ENCODE data around the gene DMRT1. TPM values are rescaled to one million over a fixed set of nuclear protein-coding genes. Genes with fewer than 3 reads are reported as not detected.

The DMRT1 gene
- total and polyA plus RNA-seq, 2 donors (not counting 1 experiment from before 2014, with no cell fraction given): not detected

- no peak overlapping the region for H3K4me3 ChIP-seq (replicated peaks in 1 of 4; ENCODE audit: control extremely low read depth in 1 of 4, insufficient read depth in 1 of 4, low read depth in 3 of 4, low read length in 4 of 4)
- no peaks in the 10 kb centered on the region for H3K9me3 ChIP-seq (ENCODE audit: control insufficient read depth, insufficient read depth, low read depth, low read length)
- H3K4me1 ChIP-seq (ENCODE audit: control insufficient read depth, extremely low read depth, insufficient read depth, low read length): no peaks in the 10 kb centered on the region
- peak; percentile 3 to 61 for DNase-seq (ENCODE audit: low read depth in 2 of 2)
- no peak overlapping the region for H2AFZ ChIP-seq (ENCODE audit: low read length)
- TF ChIP-seq CTCF (conservative IDR thresholded peaks at IDR 0.05 in 1 of 2, IDR thresholded peaks at IDR 0.05 in 1 of 2; ENCODE audit: low read depth in 1 of 2, low read length in 2 of 2) (no peak), EZH2 (IDR thresholded peaks at IDR 0.05; ENCODE audit: low read length, missing control alignments) (no peak)
- H4K20me1 ChIP-seq (ENCODE audit: control insufficient read depth, extremely low read depth, insufficient read depth, low read length): no peaks in the 10 kb centered on the region
- no peaks in the 10 kb centered on the region for H3K36me3 ChIP-seq (ENCODE audit: control insufficient read depth, insufficient read depth, low read length)
- H3K4me2 ChIP-seq (ENCODE audit: extremely low read depth, insufficient read depth, low read length): no peak overlapping the region
- no peaks in the 10 kb centered on the region for H3K27me3 ChIP-seq (ENCODE audit: control insufficient read depth, insufficient read depth, low read length)
- no peaks in the 10 kb centered on the region for H3K79me2 ChIP-seq (ENCODE audit: control insufficient read depth, insufficient read depth, low read length)
- no peak overlapping the region for H3K9ac ChIP-seq (ENCODE audit: insufficient read depth, low read length)
- H3K27ac ChIP-seq (ENCODE audit: insufficient read depth, low read length): no peak overlapping the region
Measured at GRCh38 chr9:811106-811531, 30.4 kb upstream of the DMRT1 start.

- Histone ChIP-seq H3K4me3 (replicated peaks in 1 of 4; ENCODE audit: control extremely low read depth in 1 of 4, insufficient read depth in 1 of 4, low read depth in 3 of 4, low read length in 4 of 4) (no peak overlapping the region), H3K9me3 (ENCODE audit: control insufficient read depth, insufficient read depth, low read depth, low read length) (no peaks in the 10 kb centered on the region), H3K27me3 (ENCODE audit: control insufficient read depth, insufficient read depth, low read length) (no peaks in the 10 kb centered on the region), H4K20me1 (ENCODE audit: control insufficient read depth, extremely low read depth, insufficient read depth, low read length) (no peaks in the 10 kb centered on the region), H3K9ac (ENCODE audit: insufficient read depth, low read length) (no peak overlapping the region), H2AFZ (ENCODE audit: low read length) (no peak overlapping the region), H3K4me2 (ENCODE audit: extremely low read depth, insufficient read depth, low read length) (no peak overlapping the region), H3K79me2 (ENCODE audit: control insufficient read depth, insufficient read depth, low read length) (no peaks in the 10 kb centered on the region), H3K36me3 (ENCODE audit: control insufficient read depth, insufficient read depth, low read length) (no peaks in the 10 kb centered on the region), H3K27ac (ENCODE audit: insufficient read depth, low read length) (no peak overlapping the region), H3K4me1 (ENCODE audit: control insufficient read depth, extremely low read depth, insufficient read depth, low read length) (no peaks in the 10 kb centered on the region)
- DNase-seq (ENCODE audit: low read depth in 2 of 2): no peak
- TF ChIP-seq EZH2 (IDR thresholded peaks at IDR 0.05; ENCODE audit: low read length, missing control alignments) (no peak), CTCF (conservative IDR thresholded peaks at IDR 0.05 in 1 of 2, IDR thresholded peaks at IDR 0.05 in 1 of 2; ENCODE audit: low read depth in 1 of 2, low read length in 2 of 2) (no peak)
Measured at GRCh38 chr9:818958-819357, 22.5 kb upstream of the DMRT1 start.

GRCh38 chr9:826500-827280 is 14.8 kb upstream of the DMRT1 start:
- H3K9me3 ChIP-seq (ENCODE audit: control insufficient read depth, insufficient read depth, low read depth, low read length): no peaks in the 10 kb centered on the region
- TF ChIP-seq CTCF (conservative IDR thresholded peaks at IDR 0.05 in 1 of 2, IDR thresholded peaks at IDR 0.05 in 1 of 2; ENCODE audit: low read depth in 1 of 2, low read length in 2 of 2) (no peak), EZH2 (IDR thresholded peaks at IDR 0.05; ENCODE audit: low read length, missing control alignments) (no peak)

More at GRCh38 chr9:826500-827280, 14.8 kb upstream of the DMRT1 start:
- H3K4me1 ChIP-seq (ENCODE audit: control insufficient read depth, extremely low read depth, insufficient read depth, low read length): no peaks in the 10 kb centered on the region
- H4K20me1 ChIP-seq (ENCODE audit: control insufficient read depth, extremely low read depth, insufficient read depth, low read length): no peaks in the 10 kb centered on the region
- H3K36me3 ChIP-seq (ENCODE audit: control insufficient read depth, insufficient read depth, low read length): no peaks in the 10 kb centered on the region
- no peaks in the 10 kb centered on the region for H3K79me2 ChIP-seq (ENCODE audit: control insufficient read depth, insufficient read depth, low read length)
- DNase-seq (ENCODE audit: low read depth in 2 of 2): no peak
- no peak overlapping the region for H2AFZ ChIP-seq (ENCODE audit: low read length)
- H3K4me2 ChIP-seq (ENCODE audit: extremely low read depth, insufficient read depth, low read length): no peak overlapping the region
- no peak overlapping the region for H3K27ac ChIP-seq (ENCODE audit: insufficient read depth, low read length)
- H3K4me3 ChIP-seq (replicated peaks in 1 of 4; ENCODE audit: control extremely low read depth in 1 of 4, insufficient read depth in 1 of 4, low read depth in 3 of 4, low read length in 4 of 4): no peak overlapping the region
- H3K27me3 ChIP-seq (ENCODE audit: control insufficient read depth, insufficient read depth, low read length): no peaks in the 10 kb centered on the region
- H3K9ac ChIP-seq (ENCODE audit: insufficient read depth, low read length): no peak overlapping the region

All from fibroblast of lung (primary cell).